Measurements from ENCODE around the gene SNAP29.
"Not testable (repeated sequence)": the region's sequence is repeated elsewhere in the genome, so short reads cannot be mapped to it uniquely, and the experiment has no call there.

SNAP29 gene

DNA sequence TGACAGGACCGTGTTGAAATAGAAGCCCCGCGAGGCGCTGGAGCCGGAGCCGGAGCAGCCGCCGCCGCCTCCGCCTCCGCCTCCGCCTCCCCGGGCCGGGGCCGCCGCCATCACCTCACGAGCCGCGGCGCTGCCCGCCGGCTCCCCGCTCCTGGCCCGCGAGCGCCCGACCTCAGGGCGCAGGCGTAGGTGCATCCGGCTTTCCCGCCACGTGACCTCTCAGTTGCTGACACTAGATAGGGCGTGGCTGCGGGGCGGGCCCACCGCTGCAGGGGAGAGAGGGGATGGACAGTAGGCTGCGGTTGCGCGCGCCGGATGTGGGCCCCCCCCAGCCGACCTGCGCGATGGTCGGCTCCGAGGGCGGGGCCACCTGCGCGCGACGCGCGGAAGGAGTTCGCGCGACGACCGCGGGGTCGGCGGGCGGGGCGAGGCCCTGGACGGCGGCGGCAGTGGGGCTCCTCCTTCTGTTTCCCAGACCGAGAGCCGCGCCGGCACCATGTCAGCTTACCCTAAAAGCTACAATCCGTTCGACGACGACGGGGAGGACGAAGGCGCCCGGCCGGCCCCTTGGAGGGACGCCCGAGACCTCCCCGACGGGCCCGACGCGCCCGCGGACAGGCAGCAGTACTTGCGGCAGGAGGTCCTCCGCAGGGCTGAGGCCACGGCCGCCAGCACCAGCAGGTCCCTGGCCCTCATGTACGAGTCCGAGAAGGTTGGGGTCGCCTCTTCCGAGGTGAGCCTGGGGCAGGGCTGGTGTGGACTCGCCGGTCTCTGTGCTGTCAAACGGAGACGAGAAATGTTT, at the start of gene SNAP29, which contains the start of gene PI4KA:
Gene SNAP29 (plus strand): TSS at position 393 of the 802 bp plus-strand sequence. CDS start 104 bp downstream, at position 497.
Gene PI4KA (minus strand): TSS at position 197 of the 802 bp plus-strand sequence. CDS start 86 bp downstream, at position 111.
- TF ChIP-seq JUND (IDR thresholded peaks at IDR 0.05; ENCODE audit: low read depth), result no peak
- in situ Hi-C loops (cut with HindIII; ENCODE audit: low pct_unique_long_range_greater_than_20kb, low sequenced_read_pairs), result no loop called here
- DNase-seq (ENCODE audit: low read depth in 1 of 2, low spot score in 1 of 2), result peak; percentile 95 to 98

DNA sequence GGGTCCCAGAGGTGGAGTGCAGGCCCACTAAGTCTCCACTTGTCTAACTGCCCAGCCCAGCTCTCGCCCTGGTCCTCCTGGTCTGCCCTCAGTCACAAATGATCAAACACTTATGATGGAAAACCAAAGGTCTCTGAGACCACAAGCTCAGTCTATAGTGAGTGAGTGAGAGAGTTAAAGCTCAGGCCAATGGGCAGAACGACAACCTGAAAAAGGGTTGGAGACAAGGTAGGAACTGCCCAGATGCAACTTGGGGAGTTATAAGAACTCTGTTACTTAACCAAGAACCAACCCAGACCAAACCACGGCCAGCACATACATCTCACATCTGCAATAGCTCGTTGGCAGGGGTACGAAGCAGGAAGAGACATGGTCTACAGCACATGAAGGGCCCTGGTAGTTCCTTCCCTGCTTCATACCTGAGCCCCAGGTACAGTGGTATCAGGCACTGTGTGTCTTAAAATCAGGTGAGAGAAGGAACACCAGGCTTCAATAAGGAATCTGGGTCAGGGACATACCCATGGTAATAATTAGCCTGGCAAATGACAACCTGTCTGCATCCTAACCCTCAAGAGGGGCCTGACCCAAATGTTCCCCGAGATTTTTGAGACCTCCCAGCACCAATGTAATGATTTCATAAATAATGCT, 49.1 kb upstream of the SNAP29 start:
- no peak for DNase-seq (ENCODE audit: low read depth in 1 of 2, low spot score in 1 of 2)
- in situ Hi-C loops (cut with HindIII; ENCODE audit: low pct_unique_long_range_greater_than_20kb, low sequenced_read_pairs), result no loop called here
- TF ChIP-seq JUND (IDR thresholded peaks at IDR 0.05; ENCODE audit: low read depth), result no peak

DNA sequence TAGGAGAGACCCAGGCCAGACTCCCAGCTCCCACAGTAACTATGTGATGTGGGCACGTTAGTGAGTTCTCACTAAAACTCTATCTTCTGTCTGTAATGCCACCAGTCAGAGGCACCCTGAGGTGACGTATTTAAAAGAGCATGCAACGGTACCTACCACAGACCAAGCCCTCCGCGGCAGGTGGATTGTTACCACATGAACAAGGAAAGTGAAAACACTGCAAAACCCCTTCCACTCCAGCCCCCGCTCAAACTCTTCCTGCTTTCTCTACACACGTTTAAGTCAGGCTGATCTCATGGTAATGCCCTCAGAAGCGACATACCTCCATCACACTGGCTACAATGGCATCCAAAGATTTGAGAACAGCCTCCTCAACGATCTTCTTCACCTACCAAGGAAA, 48.2 kb upstream of the SNAP29 start:
- no peak for TF ChIP-seq JUND (IDR thresholded peaks at IDR 0.05; ENCODE audit: low read depth)

DNA sequence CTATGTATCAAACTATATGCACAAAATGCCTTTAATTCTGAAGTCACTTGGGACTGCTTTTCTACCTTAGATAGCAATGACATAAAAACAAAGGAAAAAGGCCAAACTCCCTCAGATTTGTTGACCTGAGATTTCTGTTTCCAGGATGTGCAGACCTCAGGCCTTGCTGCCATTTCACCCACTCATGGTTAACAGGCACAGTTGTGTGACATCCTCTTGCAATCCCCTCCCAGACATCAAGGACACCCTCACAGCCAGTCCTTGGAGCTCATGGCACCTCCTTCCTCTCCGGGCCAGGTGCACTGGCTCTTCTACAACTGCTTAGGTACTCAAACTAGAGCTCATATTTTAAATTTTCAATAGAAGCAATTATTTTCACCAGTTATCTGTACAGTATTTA, 47.6 kb upstream of the SNAP29 start:
- DNase-seq (ENCODE audit: low read depth in 1 of 2, low spot score in 1 of 2), result no peak
- no peak for TF ChIP-seq JUND (IDR thresholded peaks at IDR 0.05; ENCODE audit: low read depth)
- in situ Hi-C loops (cut with HindIII; ENCODE audit: low pct_unique_long_range_greater_than_20kb, low sequenced_read_pairs), result no loop called here

More for the DNA sequence above, 48.2 kb upstream of the SNAP29 start:
- DNase-seq (ENCODE audit: low read depth in 1 of 2, low spot score in 1 of 2), result no peak
- in situ Hi-C loops (cut with HindIII; ENCODE audit: low pct_unique_long_range_greater_than_20kb, low sequenced_read_pairs), result no loop called here

DNA sequence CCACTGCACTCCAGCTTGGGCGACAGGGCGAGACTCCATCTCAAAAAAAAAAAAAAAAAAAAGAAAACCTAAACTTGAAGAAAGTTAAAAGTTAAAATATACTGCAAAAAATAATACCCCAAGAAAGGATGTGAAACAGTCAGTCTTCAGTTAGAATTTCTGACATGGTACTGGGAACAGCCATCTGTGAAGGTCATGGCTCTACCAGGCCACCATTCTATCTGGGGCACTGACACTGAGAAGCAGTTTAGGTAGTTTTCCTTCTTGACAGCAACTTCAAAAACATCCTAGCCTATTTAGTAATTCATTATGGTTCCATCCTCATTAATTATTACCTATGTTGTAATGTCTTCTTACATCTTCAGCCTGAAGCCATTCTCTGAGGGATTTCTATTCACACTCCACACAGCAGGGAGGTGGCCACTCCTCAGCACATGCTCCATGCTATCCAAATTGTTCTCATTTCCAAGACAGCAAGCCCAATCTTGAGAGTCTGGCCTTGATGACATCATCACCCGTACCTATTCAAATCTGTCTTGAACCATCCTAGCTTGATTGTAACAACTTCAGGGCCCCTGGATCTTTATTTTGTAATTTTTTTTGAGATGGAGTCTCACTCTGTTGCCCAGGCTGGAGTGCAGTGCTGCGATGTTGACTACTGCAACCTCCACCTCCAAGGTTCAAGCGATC, 46.7 kb upstream of the SNAP29 start:
- TF ChIP-seq JUND (IDR thresholded peaks at IDR 0.05; ENCODE audit: low read depth), result no peak
- DNase-seq (ENCODE audit: low read depth in 1 of 2, low spot score in 1 of 2), result no peak
- in situ Hi-C loops (cut with HindIII; ENCODE audit: low pct_unique_long_range_greater_than_20kb, low sequenced_read_pairs), result no loop called here

DNA sequence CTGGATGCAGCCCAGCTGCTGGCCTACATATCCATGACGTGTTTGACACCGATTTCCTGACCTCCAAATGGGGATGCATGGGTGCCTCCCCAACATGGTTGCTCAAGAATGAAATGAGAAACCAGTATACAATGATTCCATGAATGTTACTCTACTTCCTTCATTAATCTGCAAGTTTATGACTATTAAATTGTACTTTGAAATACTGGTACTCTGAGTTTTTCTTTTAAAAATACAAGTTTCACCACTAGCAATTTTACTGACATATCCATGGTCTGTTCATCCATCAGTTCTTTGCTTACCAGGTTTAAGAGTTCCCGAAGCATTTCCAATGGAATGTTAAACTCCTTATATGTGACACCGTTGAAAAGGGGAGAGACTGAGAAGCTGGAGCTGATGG, 45.8 kb upstream of the SNAP29 start:
- no peak for TF ChIP-seq JUND (IDR thresholded peaks at IDR 0.05; ENCODE audit: low read depth)
- in situ Hi-C loops (cut with HindIII; ENCODE audit: low pct_unique_long_range_greater_than_20kb, low sequenced_read_pairs), result no loop called here
- DNase-seq (ENCODE audit: low read depth in 1 of 2, low spot score in 1 of 2), result no peak

DNA sequence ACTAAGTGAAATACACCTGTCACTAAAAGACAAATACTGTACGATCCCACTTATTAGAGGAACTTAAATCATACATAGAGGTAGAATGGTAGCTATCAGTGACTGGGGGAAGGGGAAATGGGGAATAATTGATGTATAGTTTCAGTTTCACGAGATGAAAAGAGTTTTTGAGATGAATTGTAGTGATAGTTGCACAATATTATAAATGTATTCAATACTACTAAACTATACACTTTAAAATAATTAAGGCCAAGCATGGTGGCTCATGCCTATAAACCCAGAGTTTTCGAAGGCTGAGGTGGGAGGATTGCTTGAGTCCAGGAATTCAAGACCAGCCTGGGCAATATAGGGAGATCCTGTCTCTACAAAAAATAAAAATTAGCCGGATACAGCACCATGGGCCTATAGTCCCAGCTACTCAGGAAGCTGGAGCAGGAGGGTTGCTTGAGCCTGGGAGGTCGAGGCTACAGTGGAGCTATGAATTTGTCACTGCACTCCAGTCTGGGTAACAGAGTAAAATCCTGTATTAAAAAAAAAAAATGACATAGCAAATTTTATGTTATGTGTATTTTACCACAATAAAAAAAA, 44.5 kb upstream of the SNAP29 start:
- DNase-seq (ENCODE audit: low read depth in 1 of 2, low spot score in 1 of 2), result no peak
- in situ Hi-C loops (cut with HindIII; ENCODE audit: low pct_unique_long_range_greater_than_20kb, low sequenced_read_pairs), result no loop called here
- no peak for TF ChIP-seq JUND (IDR thresholded peaks at IDR 0.05; ENCODE audit: low read depth)

DNA sequence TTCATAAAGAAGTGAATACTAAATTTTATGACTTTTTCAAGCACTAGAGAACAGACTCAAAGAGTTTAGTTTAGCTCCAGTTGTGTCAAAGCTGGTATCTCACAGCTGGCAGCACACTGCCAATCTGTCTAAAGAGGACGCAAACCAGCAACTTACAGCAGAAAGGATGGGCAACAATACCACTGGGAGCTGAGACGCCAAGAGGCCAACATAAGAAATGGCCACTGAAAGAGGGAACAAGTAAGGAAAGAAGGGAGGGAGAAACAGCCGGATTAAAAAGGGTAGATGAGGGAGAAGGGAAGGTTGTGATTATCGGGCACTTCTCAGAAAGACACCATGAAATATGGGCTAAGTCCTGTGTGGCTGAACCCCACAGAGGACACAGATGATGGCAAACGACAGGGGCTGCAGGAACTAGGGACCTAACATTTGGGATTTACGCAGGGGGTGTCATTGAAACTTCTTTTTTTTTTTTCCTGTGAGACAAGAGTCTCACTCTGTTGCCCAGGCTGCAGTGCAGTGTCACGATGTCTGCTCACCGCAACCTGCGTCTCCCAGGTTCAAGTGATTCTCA, 43.2 kb upstream of the SNAP29 start:
- in situ Hi-C loops (cut with HindIII; ENCODE audit: low pct_unique_long_range_greater_than_20kb, low sequenced_read_pairs), result no loop called here

DNA sequence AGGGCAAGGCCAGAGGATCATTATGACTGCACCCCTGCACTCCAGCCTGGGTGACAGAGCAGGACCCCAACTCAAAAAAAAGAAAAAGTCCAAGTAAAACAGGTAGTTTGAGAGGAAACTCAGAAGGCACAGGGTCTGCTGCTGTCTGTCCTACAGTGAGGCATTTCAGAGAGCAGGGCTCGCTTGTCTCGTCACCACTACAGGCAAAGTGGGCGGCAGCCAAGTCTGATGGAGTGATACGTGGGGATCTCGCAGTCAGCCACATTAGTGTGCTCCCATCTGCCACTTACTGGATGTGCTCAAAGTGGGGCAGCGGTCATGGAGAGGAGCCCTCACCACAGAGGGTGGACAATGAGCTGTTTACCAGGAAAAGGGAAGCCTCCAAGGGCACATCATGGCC, 42.2 kb upstream of the SNAP29 start:
- no peak for DNase-seq (ENCODE audit: low read depth in 1 of 2, low spot score in 1 of 2)
- no peak for TF ChIP-seq JUND (IDR thresholded peaks at IDR 0.05; ENCODE audit: low read depth)
- in situ Hi-C loops (cut with HindIII; ENCODE audit: low pct_unique_long_range_greater_than_20kb, low sequenced_read_pairs), result no loop called here

More for the DNA sequence above, 43.2 kb upstream of the SNAP29 start:
- no peak for DNase-seq (ENCODE audit: low read depth in 1 of 2, low spot score in 1 of 2)
- TF ChIP-seq JUND (IDR thresholded peaks at IDR 0.05; ENCODE audit: low read depth), result no peak

DNA sequence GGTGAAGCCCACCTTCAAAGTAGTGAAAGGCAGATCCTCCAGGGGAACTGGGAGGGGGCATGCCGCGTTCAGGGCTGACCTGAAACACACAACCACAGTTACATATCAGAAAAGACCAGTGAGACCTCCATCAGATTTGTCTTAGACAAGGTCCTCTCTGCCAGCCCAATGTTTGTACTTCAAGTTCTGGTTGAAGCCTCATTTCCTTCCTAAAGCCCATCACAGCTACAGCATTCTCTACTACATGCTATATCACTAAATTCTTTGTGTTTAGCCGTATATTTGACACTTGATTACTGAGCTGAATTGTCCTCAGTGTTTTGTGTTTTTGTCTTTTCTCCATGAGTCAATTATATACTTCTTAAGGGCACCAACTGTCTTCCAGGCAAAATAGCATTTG, 40.3 kb upstream of the SNAP29 start:
- no peak for TF ChIP-seq JUND (IDR thresholded peaks at IDR 0.05; ENCODE audit: low read depth)
- in situ Hi-C loops (cut with HindIII; ENCODE audit: low pct_unique_long_range_greater_than_20kb, low sequenced_read_pairs), result no loop called here
- DNase-seq (ENCODE audit: low read depth in 1 of 2, low spot score in 1 of 2), result no peak

DNA sequence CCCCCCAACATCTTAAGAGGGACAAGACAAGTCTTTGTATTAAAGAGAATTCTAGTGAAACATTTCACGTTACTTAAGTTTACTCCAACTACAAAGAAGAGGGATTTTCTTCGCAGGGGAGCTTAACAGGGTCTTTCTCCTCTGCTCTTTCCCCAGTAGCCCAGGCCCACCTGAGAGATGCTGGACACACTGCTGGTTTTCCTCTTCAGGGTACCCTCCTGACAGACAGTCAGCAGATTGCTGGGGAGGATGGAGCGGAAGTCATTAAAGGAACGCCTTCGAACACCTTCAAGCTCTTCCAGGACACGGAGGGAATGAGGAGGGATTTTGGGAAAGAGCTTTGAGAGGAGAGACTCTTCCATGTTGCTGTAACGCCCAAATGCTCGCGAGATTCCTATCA, 39.3 kb upstream of the SNAP29 start:
- in situ Hi-C loops (cut with HindIII; ENCODE audit: low pct_unique_long_range_greater_than_20kb, low sequenced_read_pairs), result no loop called here
- no peak for DNase-seq (ENCODE audit: low read depth in 1 of 2, low spot score in 1 of 2)
- TF ChIP-seq JUND (IDR thresholded peaks at IDR 0.05; ENCODE audit: low read depth), result no peak

DNA sequence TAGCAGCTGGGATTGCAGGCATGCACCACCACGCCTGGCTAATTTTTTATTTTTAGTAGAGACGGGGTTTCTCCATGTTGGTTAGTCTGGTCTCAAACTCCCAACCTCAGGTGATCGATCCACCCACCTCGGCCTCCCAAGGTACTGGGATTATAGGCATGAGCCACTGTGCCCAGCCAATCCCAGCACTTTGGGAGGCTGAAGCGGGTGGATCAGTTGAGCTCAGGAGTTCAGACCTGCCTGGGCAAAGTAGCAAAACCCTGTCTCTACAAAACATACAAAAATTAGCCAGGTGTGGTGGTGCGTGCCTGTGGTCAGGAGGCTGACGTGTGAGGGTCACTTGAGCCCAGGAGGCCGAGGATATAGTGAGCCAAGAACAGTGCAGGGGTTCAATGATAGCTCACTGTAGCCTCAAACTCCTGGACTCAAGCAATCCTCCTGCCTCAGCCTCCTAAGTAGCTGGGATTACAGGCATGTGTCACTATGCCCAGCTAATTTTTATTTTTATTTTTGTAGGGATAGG, 37.0 kb upstream of the SNAP29 start:
- in situ Hi-C loops (cut with HindIII; ENCODE audit: low pct_unique_long_range_greater_than_20kb, low sequenced_read_pairs); DNase-seq (ENCODE audit: low read depth in 1 of 2, low spot score in 1 of 2): not testable (repeated sequence)
